Measurements from ENCODE around the gene LLGL2.

GRCh38 chr17:75489511-75489955, 36.0 kb upstream of the LLGL2 start:
- TF ChIP-seq CTCF (optimal IDR thresholded peaks at IDR 0.05 in 1 of 3, IDR thresholded peaks at IDR 0.05 in 1 of 3, conservative IDR thresholded peaks at IDR 0.05 in 1 of 3; ENCODE audit: extremely low read depth in 1 of 3, insufficient read depth in 2 of 3, low read length in 3 of 3) (no peak), EZH2 (IDR thresholded peaks at IDR 0.05; ENCODE audit: low read length) (no peak)

Measured in keratinocyte (primary cell).